HUES6 (cell line): ENCODE data around the gene SNTG2.

Experiments
- H3K27ac ChIP-seq: 2 replicates; pipeline ENCODE4 v1.7.0; 2013; ENCODE audit warnings: low read depth, mild to moderate bottlenecking, low read length, inconsistent platforms
- H3K27me3 ChIP-seq: 2 replicates; pipeline ENCODE4 v1.6.1; 2013; ENCODE audit warnings: low read length; ENCODE audit not compliant: control insufficient read depth, insufficient read depth
- H3K36me3 ChIP-seq: 2 replicates; pipeline ENCODE4 v1.6.1; 2013; ENCODE audit warnings: low read length; ENCODE audit not compliant: control insufficient read depth, insufficient read depth
- H3K4me1 ChIP-seq: 2 replicates; pipeline ENCODE4 v1.6.1; 2013; ENCODE audit warnings: low read length; ENCODE audit not compliant: control insufficient read depth, insufficient read depth
- H3K4me3 ChIP-seq: 2 replicates; pipeline ENCODE4 v1.5.1; 2013; ENCODE audit warnings: low read depth, low read length
- H3K9ac ChIP-seq: one replicate; pipeline ENCODE4 v1.6.1; 2013; ENCODE audit warnings: mild to moderate bottlenecking, low read length
- H3K9me3 ChIP-seq: 2 replicates; pipeline ENCODE4 v1.6.1; 2013; ENCODE audit warnings: low read depth, low read length; ENCODE audit not compliant: control insufficient read depth, insufficient read depth

Gene SNTG2

GRCh38 chr2:926896-927295, 23.8 kb upstream of the SNTG2 start:
- no peak overlapping the region for H3K9ac ChIP-seq
- H3K27me3 ChIP-seq, result peaks cover 7% of the 10 kb centered on the region; the same call in 1 of the 2 replicates
- H3K9me3 ChIP-seq, result 0 out of 2 replicates have a peak, but pooled peaks cover 2% of the 10 kb centered on the region

GRCh38 chr2:929011-929735, 21.5 kb upstream of the SNTG2 start:
- Histone ChIP-seq H3K4me3 (no peak overlapping the region), H3K9me3 (0 out of 2 replicates have a peak, but pooled peaks cover 2% of the 10 kb centered on the region), H3K36me3 (no peaks in the 10 kb centered on the region), H3K27me3 (peaks cover 7% of the 10 kb centered on the region; the same call in 1 of the 2 replicates), H3K27ac (no peak overlapping the region), H3K9ac (peak overlapping the region; percentile 10), H3K4me1 (peaks cover 31% of the 10 kb centered on the region)

More at GRCh38 chr2:926896-927295, 23.8 kb upstream of the SNTG2 start:
- Histone ChIP-seq H3K4me1 (peaks cover 27% of the 10 kb centered on the region), H3K4me3 (no peak overlapping the region), H3K27ac (no peak overlapping the region), H3K36me3 (no peaks in the 10 kb centered on the region)

- peaks cover 24% of the 10 kb centered on the region for H3K4me1 ChIP-seq
- no peaks in the 10 kb centered on the region for H3K36me3 ChIP-seq
- no peak overlapping the region for H3K27ac ChIP-seq
- 0 out of 2 replicates have a peak, but pooled peaks cover 2% of the 10 kb centered on the region for H3K9me3 ChIP-seq
- peaks cover 7% of the 10 kb centered on the region; the same call in 1 of the 2 replicates for H3K27me3 ChIP-seq
- H3K4me3 ChIP-seq, result no peak overlapping the region
- no peak overlapping the region for H3K9ac ChIP-seq
Observed at GRCh38 chr2:929925-930324, 20.7 kb upstream of the SNTG2 start.

GRCh38 chr2:930935-931334, 19.7 kb upstream of the SNTG2 start:
- Histone ChIP-seq H3K9me3 (0 out of 2 replicates have a peak, but pooled peaks cover 2% of the 10 kb centered on the region), H3K27me3 (peaks cover 7% of the 10 kb centered on the region; the same call in 1 of the 2 replicates), H3K9ac (no peak overlapping the region), H3K36me3 (no peaks in the 10 kb centered on the region), H3K27ac (no peak overlapping the region), H3K4me1 (peaks cover 14% of the 10 kb centered on the region), H3K4me3 (no peak overlapping the region)

- Histone ChIP-seq H3K27me3 (peaks cover 7% of the 10 kb centered on the region; the same call in 1 of the 2 replicates), H3K27ac (no peak overlapping the region), H3K36me3 (no peaks in the 10 kb centered on the region), H3K9ac (no peak overlapping the region), H3K4me1 (peaks cover 9% of the 10 kb centered on the region), H3K4me3 (no peak overlapping the region), H3K9me3 (peaks cover 7% of the 10 kb centered on the region; the same call in 1 of the 2 replicates)
Observed at GRCh38 chr2:932320-933115, 18.1 kb upstream of the SNTG2 start.

GRCh38 chr2:933734-934295, 16.8 kb upstream of the SNTG2 start:
- no peak overlapping the region for H3K9ac ChIP-seq
- H3K4me1 ChIP-seq, result peaks cover 9% of the 10 kb centered on the region
- H3K27ac ChIP-seq, result no peak overlapping the region
- no peaks in the 10 kb centered on the region for H3K36me3 ChIP-seq
- peaks cover 4% of the 10 kb centered on the region; the same call in 1 of the 2 replicates for H3K9me3 ChIP-seq
- peaks cover 7% of the 10 kb centered on the region; the same call in 1 of the 2 replicates for H3K27me3 ChIP-seq
- H3K4me3 ChIP-seq, result no peak overlapping the region

GRCh38 chr2:937530-937929, 13.1 kb upstream of the SNTG2 start:
- Histone ChIP-seq H3K4me3 (no peak overlapping the region), H3K9ac (no peak overlapping the region), H3K27me3 (peaks cover 2% of the 10 kb centered on the region; the same call in 1 of the 2 replicates), H3K9me3 (peaks cover 4% of the 10 kb centered on the region; the same call in 1 of the 2 replicates), H3K27ac (no peak overlapping the region), H3K4me1 (peaks cover 7% of the 10 kb centered on the region), H3K36me3 (no peaks in the 10 kb centered on the region)

GRCh38 chr2:938181-939005, 12.3 kb upstream of the SNTG2 start:
- H3K27me3 ChIP-seq, result no peaks in the 10 kb centered on the region
- no peaks in the 10 kb centered on the region for H3K4me1 ChIP-seq
- no peak overlapping the region for H3K27ac ChIP-seq
- H3K9me3 ChIP-seq, result peaks cover 4% of the 10 kb centered on the region; the same call in 1 of the 2 replicates
- no peaks in the 10 kb centered on the region for H3K36me3 ChIP-seq
- no peak overlapping the region for H3K4me3 ChIP-seq
- no peak overlapping the region for H3K9ac ChIP-seq

GRCh38 chr2:939936-940601, 10.6 kb upstream of the SNTG2 start:
- Histone ChIP-seq H3K4me3 (no peak overlapping the region), H3K9me3 (peaks cover 14% of the 10 kb centered on the region), H3K27ac (no peak overlapping the region), H3K4me1 (no peaks in the 10 kb centered on the region), H3K9ac (no peak overlapping the region), H3K36me3 (no peaks in the 10 kb centered on the region), H3K27me3 (no peaks in the 10 kb centered on the region)

- Histone ChIP-seq H3K27ac (no peak overlapping the region), H3K9ac (no peak overlapping the region), H3K4me3 (no peak overlapping the region), H3K4me1 (peaks cover 11% of the 10 kb centered on the region), H3K9me3 (peaks cover 16% of the 10 kb centered on the region), H3K36me3 (no peaks in the 10 kb centered on the region), H3K27me3 (0 out of 2 replicates have a peak, but pooled peaks cover 4% of the 10 kb centered on the region)
Observed at GRCh38 chr2:941871-942270, 8.8 kb upstream of the SNTG2 start.
